ENCODE results near the gene MRPL21.

MRPL21 gene

DNA sequence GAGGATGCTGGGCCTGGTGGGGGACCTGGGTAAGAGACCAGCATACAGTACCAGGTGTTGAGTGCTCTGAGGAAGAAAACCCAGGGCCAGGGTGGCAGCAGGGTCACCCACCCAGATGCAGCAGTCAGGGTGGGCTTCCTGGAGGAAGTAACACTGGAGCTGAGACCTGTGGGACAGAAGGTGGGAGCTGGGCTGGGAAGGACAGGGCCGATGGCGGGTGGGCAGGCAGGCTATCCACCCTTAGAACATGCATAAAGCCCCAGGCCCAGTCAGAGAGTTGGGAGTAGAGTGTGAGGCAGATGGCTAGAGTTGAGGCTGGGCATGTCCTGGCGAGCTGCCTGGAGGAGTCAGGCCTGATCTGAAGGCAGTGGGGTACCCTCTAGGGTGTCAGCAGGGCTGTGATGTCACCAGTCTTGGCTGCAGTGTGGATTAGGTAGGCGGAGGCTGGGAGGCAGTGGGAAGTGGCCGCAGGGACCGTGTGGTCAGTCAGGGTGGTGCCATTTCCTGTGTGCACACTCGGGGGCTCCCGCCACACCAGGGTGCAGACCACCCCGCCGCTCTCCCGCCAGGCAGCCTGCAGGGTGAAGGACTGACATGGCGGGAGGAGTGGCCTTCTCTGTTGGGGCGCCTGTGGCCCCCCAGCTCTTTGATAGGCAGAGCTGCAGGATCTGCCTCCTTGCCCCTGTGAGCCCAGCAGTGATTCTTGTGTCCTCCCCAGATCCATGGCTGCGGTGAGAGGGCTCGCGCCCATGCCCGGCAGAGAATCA is 35.4 kb upstream of the MRPL21 start:
- DNase-seq (ENCODE audit: low read depth), result no peak
- no peak overlapping the region for H3K4me3 ChIP-seq (ENCODE audit: low read depth, low read length)
- TF ChIP-seq, protein P1, sequence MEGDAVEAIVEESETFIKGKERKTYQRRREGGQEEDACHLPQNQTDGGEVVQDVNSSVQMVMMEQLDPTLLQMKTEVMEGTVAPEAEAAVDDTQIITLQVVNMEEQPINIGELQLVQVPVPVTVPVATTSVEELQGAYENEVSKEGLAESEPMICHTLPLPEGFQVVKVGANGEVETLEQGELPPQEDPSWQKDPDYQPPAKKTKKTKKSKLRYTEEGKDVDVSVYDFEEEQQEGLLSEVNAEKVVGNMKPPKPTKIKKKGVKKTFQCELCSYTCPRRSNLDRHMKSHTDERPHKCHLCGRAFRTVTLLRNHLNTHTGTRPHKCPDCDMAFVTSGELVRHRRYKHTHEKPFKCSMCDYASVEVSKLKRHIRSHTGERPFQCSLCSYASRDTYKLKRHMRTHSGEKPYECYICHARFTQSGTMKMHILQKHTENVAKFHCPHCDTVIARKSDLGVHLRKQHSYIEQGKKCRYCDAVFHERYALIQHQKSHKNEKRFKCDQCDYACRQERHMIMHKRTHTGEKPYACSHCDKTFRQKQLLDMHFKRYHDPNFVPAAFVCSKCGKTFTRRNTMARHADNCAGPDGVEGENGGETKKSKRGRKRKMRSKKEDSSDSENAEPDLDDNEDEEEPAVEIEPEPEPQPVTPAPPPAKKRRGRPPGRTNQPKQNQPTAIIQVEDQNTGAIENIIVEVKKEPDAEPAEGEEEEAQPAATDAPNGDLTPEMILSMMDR (IDR thresholded peaks at IDR 0.05; ENCODE audit: control insufficient read depth, extremely low read depth, insufficient read depth), result no peak

DNA sequence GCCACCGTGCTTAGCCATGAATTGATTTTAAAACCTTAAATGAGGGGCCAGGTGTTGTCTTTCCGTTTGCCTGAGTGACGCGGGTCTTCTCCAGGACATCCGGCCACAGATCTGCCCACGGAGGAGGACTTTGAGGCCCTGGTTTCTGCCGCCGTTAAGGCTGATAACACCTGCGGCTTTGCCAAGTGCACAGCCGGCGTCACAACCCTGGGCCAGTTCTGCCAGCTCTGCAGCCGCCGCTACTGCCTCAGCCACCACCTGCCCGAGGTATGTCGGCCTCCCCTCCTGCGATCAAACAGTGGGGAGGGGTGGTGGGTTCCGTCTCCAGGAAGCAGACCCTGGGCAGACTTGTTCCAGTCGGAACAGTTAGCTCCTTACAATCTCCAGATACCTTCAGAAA is 34.5 kb upstream of the MRPL21 start:
- DNase-seq (ENCODE audit: low read depth), result no peak
- no peak overlapping the region for H3K4me3 ChIP-seq (ENCODE audit: low read depth, low read length)
- TF ChIP-seq, protein P1 (IDR thresholded peaks at IDR 0.05; ENCODE audit: control insufficient read depth, extremely low read depth, insufficient read depth), result no peak

DNA sequence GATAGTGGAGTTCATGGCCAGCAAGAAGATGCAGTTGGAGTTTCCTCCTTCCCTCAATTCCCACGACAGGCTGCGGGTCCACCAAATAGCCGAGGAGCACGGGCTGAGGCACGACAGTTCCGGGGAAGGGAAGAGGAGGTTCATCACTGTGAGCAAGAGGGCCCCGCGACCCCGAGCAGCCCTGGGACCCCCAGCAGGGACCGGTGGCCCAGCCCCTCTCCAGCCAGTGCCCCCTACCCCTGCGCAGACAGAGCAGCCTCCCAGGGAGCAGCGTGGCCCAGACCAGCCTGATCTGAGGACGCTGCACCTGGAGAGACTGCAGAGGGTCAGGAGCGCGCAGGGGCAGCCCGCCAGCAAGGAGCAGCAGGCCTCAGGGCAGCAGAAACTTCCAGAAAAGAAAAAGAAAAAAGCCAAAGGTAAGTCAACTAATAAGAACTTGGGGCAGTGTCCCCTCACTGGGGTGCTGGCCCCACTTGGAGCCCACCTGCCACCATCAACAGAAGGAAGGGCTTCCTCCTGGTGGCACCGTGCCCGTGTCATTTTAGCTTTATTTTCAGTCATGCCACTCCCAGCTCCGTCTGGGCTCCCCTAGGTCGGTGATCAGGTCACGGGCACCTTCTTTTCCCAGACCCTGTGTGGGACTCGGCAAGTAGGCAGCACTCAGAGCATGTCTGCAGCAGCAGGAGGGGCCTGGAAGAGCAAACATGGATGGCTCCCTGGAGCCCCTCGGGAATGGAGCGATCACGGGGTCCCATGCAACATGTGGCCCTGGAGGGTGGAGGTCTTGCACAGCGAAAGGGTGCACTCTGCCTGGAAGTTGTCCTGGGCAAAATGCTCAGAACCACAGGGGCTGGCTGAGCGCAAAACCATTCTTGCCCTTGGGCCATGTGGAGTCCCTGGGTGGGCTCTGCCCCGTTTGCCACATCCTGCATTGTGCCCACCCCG is 33.3 kb upstream of the MRPL21 start:
- H3K4me3 ChIP-seq (ENCODE audit: low read depth, low read length), result no peak overlapping the region
- TF ChIP-seq, protein P1 (IDR thresholded peaks at IDR 0.05; ENCODE audit: control insufficient read depth, extremely low read depth, insufficient read depth), result no peak
- DNase-seq (ENCODE audit: low read depth), result no peak

DNA sequence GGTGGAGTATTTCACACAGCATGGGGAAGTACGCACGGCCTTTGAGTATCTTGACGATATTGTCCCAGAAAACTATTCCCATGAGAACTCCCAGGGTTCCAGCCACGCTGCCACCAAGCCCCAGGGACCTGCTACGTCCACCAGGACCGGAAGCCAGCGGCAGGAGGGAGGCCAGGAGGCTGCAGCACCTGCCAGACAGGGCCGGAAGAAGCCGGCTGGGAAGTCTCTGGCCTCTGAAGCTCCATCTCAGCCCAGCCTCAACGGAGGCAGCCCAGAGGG is 32.7 kb upstream of the MRPL21 start:
- TF ChIP-seq, protein P1 (IDR thresholded peaks at IDR 0.05; ENCODE audit: control insufficient read depth, extremely low read depth, insufficient read depth), result no peak
- H3K4me3 ChIP-seq (ENCODE audit: low read depth, low read length), result no peak overlapping the region
- DNase-seq (ENCODE audit: low read depth), result no peak

DNA sequence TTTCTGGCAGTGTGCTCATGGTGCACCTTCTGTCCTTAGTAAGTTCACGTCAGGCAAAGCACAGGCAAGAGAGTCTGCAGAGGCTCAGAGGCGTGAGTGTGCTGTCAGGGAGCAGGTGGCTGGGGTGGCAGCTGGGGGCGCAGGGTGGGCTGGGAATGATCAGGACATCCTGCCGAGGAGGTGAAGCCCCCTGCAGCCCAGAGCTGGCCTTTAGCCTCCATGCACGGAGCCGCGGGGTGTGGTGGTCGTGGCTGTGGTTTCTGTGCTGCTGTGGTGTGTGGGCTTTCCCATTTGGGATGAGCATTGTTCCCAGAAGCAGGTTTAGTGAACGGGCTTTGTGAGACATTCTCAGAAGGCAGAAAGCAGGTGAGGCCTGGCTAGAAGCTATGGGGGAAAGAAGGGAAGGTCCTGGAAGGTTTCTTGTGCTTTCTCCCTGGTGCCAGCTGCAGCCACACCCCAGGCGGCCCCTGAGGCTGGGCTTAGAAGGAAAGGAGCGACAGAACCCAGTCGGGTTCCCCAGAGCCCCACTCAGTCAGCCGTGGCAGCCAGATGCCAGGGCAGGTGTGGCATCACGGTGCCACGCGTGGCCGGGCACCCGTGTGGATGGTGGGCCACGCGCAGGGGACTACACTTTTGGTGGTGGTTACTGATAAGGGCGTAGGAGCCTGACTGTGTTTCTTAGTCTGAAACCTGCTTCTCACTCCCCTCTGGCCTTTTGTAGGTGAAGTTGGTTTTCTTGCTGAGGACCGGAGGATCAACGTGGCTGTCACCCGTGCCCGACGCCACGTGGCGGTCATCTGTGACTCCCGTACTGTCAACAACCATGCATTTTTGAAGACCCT is 32.1 kb upstream of the MRPL21 start:
- no peak overlapping the region for H3K4me3 ChIP-seq (ENCODE audit: low read depth, low read length)
- TF ChIP-seq, protein P1 (IDR thresholded peaks at IDR 0.05; ENCODE audit: control insufficient read depth, extremely low read depth, insufficient read depth), result no peak
- no peak for DNase-seq (ENCODE audit: low read depth)

DNA sequence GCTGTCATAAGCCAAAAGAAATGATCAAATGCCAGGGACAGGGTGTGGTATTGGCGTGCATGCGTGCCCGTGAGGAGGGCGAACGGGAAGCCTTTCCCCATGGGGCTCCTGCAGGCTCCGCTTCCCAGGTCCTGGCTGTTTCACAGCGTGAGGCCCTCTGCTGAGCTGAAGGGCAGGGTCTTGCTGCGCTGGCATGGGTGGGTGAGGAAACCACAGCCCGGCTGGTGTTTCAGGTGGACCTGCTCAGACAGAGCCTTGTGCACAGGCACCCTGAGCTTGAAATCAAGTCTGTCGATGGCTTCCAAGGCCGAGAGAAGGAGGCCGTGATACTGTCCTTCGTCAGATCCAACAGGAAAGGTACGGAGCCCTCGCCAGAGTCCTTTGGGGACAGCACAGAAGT is 31.4 kb upstream of the MRPL21 start:
- no peak overlapping the region for H3K4me3 ChIP-seq (ENCODE audit: low read depth, low read length)
- DNase-seq (ENCODE audit: low read depth), result no peak
- TF ChIP-seq, protein P1 (IDR thresholded peaks at IDR 0.05; ENCODE audit: control insufficient read depth, extremely low read depth, insufficient read depth), result no peak
